ENCODE results near the gene CAMTA1. TPM values are rescaled to one million over a fixed set of nuclear protein-coding genes. Genes with fewer than 3 reads are reported as not detected.

The CAMTA1 gene
- total RNA-seq, 1 experiment from 2014 or later: 69.5 TPM

GRCh38 chr1:7257225-7257624 lies 472.0 kb downstream of the CAMTA1 start:
- ChIA-PET POLR2A (no interaction called here), CTCF (no interaction called here), RAD21 (ENCODE audit: low non-redundant PET in 1 of 2, low total read pairs in 2 of 2, uncharacterized antibody in 2 of 2, unreplicated experiment in 2 of 2) (no interaction called here)
- Histone ChIP-seq H3K36me3 (ENCODE audit: control insufficient read depth in 1 of 2, insufficient read depth in 2 of 2, low read length in 2 of 2) (no peaks in the 10 kb centered on the region), H2AFZ (ENCODE audit: low read depth, low read length, poor library complexity, severe bottlenecking) (no peak overlapping the region), H3K4me1 (ENCODE audit: control insufficient read depth in 1 of 2, insufficient read depth in 2 of 2, low read length in 2 of 2) (peaks cover 0 to 11% of the 10 kb centered on the region in 2 experiments; a peak in 2 of 4 replicates), H3K27me3 (ENCODE audit: insufficient read depth, low read length) (no peaks in the 10 kb centered on the region), H3K9ac (ENCODE audit: low read length) (no peak overlapping the region), H4K20me1 (ENCODE audit: insufficient read depth) (no peaks in the 10 kb centered on the region), H3K4me3 (replicated peaks in 1 of 2; ENCODE audit: low read depth in 1 of 2, low read length in 2 of 2) (no peak overlapping the region), H3K4me2 (ENCODE audit: low read length) (no peak overlapping the region), H3K27ac (ENCODE audit: low read depth, low read length) (no peak overlapping the region), H3K9me3 (ENCODE audit: control insufficient read depth in 1 of 2, insufficient read depth in 1 of 2, low read depth in 1 of 2, low read length in 2 of 2) (no peaks in the 10 kb centered on the region), H3K79me2 (ENCODE audit: insufficient read depth, low read length) (no peaks in the 10 kb centered on the region), H3K9me2 (ENCODE audit: insufficient read depth) (no peaks in the 10 kb centered on the region)
- intact Hi-C loops (cut with micrococcal nuclease): no loop called here
- ATAC-seq (no peak), DNase-seq (ENCODE audit: low read depth, low spot score) (no peak)
- no peak for TF ChIP-seq EZH2 (IDR thresholded peaks at IDR 0.05)
- TF ChIP-seq CEBPB (IDR thresholded peaks at IDR 0.05; ENCODE audit: low read depth): no peak
- TF ChIP-seq EGR1 (IDR thresholded peaks at IDR 0.05; ENCODE audit: low read depth): no peak
- TF ChIP-seq ZNF274 (IDR thresholded peaks at IDR 0.05; ENCODE audit: low read depth, low read length): no peak
- TF ChIP-seq ATF3 (IDR thresholded peaks at IDR 0.05): no peak
- TF ChIP-seq SIN3A (IDR thresholded peaks at IDR 0.05; ENCODE audit: low read depth): no peak
- TF ChIP-seq CTCF (IDR thresholded peaks at IDR 0.05 in 2 of 3, conservative IDR thresholded peaks at IDR 0.05 in 1 of 3; ENCODE audit: borderline replicate concordance in 1 of 3, insufficient read depth in 1 of 3, low read depth in 2 of 3, low read length in 2 of 3): no peak
- TF ChIP-seq POLR2AphosphoS5 (IDR thresholded peaks at IDR 0.05; ENCODE audit: low read depth, low read length): no peak
- TF ChIP-seq RAD21 (IDR thresholded peaks at IDR 0.05; ENCODE audit: low read depth): no peak
- TF ChIP-seq POLR2A (IDR thresholded peaks at IDR 0.05; ENCODE audit: borderline replicate concordance, extremely low read depth, insufficient read depth, insufficient read length): no peak
- no peak for TF ChIP-seq SRF (IDR thresholded peaks at IDR 0.05; ENCODE audit: low read depth)
- TF ChIP-seq ZFX (IDR thresholded peaks at IDR 0.05): no peak
- no peak for TF ChIP-seq SP1 (IDR thresholded peaks at IDR 0.05; ENCODE audit: low read depth)
- no peak for TF ChIP-seq ELF1 (IDR thresholded peaks at IDR 0.05; ENCODE audit: borderline replicate concordance, low read depth)
- no peak for TF ChIP-seq YY1 (IDR thresholded peaks at IDR 0.05; ENCODE audit: extremely low read depth, insufficient replicate concordance, low read depth, low read length)
- TF ChIP-seq EZH2phosphoT487 (IDR thresholded peaks at IDR 0.05; ENCODE audit: borderline replicate concordance): no peak
- BruUV-seq (replicated peaks): no TSS peak

All from HCT116 (cell line).